HG02571 (cell line): ENCODE results near the gene CEP85.
"Not testable (repeated sequence)": the region's sequence is repeated elsewhere in the genome, so short reads cannot be mapped to it uniquely, and the experiment has no call there.

Source experiments
- ATAC-seq: cut with Tn5 transposase; IDR thresholded peaks from one replicate; pipeline ENCODE4 v1.9.1; 2021; ENCODE audit warnings: mild to moderate bottlenecking, moderate library complexity; ENCODE audit not compliant: unreplicated experiment

CEP85 gene

DNA sequence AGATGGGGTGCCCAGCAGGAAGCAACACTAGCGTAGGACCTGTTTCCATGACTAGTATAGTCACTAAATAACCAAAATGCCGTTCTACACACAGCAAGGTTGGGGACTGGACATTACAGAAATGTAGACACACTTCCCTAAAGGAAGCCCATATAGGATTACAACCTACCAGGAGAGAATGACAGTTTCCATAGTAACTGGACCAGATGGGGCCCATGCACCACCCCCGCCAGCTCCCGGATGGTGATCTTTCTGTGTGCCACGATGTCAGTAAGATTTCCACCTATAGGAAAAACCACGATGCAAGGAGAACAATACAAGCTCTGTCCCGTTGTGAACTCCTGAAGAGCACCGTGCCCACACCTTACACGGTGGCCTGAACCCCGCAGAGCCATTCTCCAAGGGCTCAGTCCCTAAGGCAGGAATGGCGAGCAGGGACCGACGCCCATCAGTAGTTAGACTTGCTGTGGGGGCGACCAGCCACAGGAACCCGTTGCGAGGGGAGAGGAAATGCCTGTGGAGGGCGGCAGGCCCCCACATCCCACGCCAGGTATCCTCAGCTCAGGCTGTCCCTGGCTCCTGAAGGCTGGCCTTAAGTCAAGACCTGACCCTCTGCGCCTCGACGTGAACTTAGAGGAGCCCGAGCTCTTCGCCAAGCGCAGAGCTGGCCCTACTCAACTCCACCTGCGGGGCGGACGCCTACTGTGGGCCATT is 13.6 kb upstream of the CEP85 start:
- ATAC-seq: no peak

DNA sequence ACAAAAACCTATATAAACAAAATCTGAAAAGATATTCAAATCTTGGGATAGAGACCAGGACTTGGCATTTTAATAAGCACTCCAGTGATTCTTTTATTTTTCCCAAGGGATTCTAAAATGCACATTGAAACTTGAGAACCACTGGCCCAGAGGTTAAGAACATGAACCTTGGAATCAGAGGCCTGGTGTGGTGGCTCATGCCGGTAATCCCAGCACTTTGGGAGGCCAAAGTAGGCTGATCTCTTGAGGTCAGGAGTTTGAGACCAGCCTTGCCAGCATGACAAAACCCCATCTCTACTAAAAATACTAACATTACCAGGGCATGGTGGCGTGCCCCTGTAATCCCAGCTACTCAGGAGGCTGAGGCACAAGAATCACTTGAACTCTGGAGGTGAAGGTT is 12.9 kb upstream of the CEP85 start:
- no peak for ATAC-seq

DNA sequence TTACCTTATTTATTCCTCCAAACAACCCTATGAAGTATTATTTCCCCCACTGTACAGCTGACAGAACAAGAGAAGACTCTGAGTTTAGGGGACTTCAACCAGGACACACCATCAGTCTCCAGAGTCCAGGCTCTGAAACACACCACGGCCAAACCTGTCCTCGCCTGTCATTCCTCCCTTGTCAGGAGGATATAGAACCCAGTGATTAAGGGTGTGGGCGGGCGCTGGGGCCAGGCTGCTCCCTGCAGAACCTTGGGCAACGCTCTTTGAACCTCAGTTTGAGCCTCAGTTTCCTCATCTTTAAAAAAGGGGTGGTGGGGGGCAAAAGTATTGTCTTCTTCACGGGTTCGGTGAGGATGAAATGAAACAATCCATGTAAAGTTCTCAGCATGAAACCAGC is 9.4 kb upstream of the CEP85 start:
- no peak for ATAC-seq

DNA sequence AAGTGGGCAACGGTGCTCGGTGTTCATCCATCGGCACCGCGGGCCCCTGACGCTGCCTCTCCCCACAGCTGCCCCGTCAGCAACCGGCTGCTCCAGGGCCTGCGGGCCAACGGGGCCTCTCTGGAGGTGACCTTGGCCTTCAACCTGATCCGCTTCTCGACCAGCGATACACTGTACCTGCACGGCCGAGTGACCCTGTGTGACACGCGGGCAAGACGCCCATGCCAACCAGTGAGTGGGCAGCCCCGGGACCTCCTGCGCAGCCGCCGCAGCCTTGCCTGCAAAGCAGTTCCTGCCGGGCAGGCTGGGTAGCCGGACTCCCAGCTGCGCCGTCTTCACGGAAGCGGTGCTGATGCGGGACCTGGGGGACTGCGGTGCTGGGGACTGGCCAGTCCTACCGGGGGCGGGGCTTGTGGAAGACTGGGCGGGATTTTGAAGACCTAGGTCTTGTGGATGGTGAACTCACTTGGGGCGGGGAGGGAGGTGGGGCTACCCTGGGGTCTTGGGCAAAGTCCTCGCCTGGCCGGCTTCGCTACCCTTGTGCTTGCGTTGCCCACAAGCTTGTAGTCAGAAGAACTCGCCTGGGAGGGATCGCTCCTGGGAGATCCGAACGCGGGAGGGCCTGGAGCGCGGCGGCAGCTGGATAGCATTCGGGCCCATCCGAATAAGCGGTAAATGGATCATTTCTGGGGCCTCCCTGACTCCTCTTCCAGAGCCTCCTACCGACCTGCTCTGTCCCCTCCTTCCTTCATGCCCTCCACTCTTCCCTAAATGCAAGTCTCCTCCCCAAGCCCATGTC is 8.8 kb upstream of the CEP85 start:
- no peak for ATAC-seq

DNA sequence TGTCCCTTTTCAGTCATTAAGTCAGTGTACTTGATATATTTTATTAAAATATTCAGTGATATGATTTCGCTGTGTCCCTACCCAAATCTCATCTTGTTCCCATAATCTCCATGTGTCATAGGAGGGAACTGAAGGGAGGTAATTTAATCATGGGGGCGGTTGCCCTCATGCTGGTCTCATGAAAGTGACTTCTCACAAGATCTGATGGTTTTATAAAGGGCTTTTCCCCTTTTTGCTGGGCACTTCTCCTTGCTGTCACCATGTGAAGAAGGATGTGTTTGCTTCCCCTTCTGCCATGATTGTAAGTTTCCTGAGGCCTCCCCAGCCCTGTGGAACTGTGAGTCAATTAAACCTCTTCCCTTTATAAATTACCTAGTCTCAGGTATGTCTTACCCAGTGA is 3.3 kb upstream of the CEP85 start:
- ATAC-seq: not testable (repeated sequence)

DNA sequence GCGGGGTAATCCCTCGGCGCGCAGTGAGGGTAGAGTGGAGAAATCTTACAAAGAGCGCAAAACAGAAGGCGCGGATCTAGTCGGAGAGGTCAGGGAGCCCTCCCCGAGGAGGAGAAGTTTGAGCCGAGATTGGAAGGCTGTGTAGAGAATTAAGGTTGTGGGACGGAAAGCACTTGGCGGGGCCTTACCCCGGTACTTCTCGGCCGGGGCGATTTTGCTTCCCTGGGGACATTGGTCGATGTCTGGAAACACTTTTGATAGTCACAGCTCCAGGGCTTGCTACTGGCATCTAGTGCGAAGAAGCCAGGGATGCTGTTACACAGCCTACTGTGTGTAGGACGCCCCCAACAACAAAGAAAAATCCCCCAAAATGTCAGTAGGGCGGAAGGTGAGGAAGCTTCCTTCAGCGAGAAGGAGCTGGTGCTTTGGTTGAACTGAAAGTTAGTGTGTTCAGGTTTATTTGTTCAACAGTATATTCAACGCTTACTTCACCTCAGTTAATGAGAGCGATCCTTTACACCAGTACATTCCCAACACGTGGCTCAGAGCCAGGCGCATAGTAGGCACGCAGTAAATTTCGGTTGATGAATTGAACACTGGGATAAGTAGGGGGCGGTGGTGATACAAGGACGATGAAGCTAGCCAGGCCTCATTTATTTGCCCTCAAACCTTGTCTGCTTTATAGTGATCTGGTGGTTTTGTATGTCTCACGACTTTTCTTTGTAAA is 807 bp downstream of the CEP85 start:
- ATAC-seq: no peak

DNA sequence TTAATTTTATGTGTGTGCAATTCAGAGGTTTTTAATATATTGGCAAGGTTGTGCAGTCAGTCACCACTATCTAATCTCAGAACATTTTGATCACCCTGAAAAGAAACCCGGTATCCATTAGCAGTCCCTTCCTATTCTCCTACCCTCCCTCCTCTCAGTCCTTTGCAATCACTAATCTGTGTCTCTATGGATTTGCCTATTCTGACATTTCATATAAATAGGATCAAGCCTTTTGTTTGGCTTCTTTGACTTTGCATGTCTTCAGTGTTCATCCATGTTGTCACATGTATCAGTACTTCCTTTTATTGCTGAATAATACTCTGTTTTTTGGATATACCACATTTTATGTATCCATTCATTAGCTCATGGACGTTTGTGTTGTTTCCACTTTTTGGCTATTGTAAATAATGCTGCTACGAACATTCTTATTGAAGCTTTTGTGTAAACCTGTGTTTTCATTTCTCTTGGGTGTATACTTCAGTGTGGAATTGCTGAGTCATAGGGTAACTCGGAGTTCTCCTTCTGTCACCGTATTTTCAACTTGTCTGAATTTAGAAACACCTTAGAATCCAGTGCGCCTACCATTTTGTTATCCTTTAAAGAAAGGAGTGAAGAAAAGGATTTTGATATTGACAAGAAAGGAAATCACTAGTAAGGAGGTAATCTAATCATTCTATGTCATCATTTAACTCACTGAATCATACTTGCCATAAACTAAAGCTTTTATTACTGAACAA is 3.4 kb downstream of the CEP85 start:
- no peak for ATAC-seq

DNA sequence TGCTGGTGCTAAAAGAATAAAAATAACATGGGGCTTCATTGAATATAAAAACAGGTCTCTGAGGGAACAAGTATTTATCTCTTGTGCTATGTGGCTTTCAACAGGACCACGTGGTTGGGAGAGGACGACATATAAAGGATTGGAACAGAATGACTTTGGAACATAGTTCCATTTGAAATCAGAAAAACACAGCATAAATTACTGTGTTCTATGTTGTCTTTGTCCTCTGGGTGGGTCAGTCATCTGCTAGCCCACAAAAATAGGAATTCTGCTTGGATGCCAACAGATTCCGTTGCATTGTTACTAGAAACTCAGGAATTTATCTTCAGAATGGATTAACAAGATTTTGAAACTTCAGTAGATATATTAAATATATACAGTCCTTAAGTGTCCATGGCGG is 5.9 kb downstream of the CEP85 start:
- no peak for ATAC-seq

DNA sequence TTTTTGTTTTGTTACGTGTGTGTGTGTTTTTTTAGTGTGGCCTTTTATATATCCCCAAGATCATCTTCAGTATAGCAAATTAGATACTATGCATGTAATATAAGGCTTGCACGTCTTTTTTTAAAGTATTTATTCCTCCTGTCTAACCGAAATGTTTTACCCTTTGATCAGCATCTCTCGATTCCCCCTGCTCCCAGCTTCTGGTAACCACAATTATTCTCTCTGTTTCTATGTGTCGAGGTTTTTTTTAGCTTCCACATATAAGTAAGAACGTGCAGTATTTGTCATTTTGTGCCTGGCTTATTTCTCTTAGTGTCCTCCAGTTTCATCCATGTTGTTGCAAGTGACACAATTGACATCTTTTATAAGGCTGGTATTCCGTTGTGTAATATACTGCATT is 18.7 kb downstream of the CEP85 start:
- ATAC-seq: no peak

DNA sequence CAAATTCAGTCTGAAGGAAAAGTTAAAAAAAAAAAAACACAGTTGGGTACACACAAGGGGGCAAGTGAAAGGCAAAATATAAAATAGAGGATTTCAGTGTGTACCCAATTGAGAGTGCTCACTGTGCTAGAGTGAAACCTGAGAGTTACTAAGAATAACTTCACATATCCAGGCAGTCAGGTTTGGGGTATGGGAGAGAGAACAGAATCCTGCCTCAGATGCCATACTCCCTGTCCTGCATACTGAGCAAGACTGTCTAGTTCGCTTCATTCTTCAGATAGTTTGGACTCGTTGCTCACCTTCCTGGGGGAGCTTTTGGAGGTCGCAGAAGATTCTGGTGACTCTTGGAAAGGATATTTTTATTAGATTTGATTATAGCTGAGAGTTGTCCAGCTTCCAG is 20.4 kb downstream of the CEP85 start:
- ATAC-seq: no peak

DNA sequence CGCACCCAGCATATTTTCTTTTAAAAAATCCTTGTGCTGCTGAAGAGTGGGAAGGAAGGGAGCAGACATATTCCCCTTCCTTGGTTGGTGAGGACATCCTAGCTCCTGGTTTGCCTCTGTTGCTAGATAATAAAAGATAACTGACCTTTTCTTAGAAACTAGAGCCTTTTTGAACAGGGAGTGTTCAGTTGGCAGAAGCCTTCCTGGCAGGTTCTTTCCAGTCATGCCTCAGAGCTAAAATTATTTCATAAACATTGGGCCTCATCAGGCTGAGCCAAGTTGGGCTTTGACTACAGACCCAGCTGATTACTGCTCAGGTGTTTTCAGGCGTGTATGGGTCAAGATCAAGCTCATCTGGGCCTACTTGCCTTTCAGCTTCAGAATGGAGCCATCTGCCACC is 23.2 kb downstream of the CEP85 start:
- ATAC-seq: no peak

DNA sequence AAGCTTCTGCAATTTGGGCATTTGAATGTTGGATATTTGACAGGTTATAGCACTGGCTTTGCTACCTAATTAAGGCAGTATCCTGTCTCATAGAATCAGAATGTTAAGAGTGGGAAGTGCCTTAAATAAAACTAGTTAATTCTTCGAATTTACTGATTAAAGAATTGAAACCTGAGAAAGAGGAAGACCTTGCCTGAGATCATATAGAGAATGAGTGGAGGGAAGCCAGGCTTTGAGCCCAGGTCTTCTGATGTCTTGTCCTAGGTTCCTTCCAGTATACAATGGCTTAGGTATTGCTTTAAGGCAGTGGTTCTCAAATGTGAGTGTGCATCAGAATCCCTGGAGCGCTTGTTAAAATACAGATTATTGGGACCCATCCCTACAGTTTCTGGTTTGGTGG is 25.0 kb downstream of the CEP85 start:
- no peak for ATAC-seq

DNA sequence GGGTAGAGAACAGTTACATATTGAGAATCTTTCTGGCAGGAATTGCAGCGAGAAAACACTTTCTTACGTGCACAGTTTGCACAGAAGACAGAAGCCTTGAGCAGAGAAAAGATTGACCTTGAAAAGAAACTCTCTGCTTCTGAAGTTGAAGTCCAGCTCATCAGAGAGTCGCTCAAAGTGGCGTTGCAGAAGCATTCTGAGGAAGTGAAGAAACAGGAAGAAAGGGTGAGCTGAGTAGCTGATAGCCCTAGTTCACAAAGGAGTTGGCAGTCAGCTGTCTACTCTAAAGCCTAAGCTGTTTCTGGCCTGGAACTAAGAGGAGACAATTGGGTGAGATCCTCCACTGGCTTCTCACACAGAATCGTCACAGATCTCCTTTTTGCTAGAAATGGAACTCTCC is 25.6 kb downstream of the CEP85 start:
- ATAC-seq: no peak

DNA sequence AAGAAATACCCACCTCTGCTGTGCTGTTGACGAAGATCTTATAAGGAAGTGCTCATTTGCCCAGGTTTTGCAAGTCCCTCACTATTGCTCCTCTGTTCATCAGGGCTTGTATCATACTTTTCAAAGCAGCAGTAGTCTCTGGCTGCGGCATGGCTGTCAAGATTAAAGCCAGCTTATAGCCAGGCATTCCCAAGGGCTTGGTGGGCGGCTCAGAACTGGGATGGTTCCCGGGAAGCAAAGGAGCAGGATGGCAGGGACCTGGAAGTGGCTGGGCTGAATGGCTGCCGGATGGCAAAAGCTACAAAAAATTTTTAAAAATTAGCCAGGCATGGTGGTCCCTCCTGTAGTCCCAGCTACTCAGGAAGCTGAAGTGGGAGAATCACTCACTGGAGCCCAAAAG is 29.2 kb downstream of the CEP85 start:
- no peak for ATAC-seq

DNA sequence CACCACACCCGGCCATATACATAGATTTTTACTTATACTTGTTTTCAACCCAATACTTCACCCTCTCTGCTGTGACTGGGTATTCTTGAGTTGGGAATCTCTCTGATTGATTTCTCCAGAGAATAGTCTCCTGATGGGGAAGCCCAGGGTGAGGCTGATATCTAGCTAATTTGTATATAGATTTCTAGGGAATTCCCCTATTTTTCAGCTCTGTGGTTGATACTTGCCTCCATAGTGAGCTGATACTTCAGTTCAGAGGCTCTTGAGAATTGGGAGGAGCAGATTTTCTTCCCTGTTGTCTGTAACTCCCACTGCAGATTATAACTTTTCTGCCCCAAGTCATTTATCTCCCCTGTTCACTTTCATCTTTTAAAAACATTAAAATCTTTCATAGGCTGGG is 31.4 kb downstream of the CEP85 start:
- ATAC-seq: no peak

DNA sequence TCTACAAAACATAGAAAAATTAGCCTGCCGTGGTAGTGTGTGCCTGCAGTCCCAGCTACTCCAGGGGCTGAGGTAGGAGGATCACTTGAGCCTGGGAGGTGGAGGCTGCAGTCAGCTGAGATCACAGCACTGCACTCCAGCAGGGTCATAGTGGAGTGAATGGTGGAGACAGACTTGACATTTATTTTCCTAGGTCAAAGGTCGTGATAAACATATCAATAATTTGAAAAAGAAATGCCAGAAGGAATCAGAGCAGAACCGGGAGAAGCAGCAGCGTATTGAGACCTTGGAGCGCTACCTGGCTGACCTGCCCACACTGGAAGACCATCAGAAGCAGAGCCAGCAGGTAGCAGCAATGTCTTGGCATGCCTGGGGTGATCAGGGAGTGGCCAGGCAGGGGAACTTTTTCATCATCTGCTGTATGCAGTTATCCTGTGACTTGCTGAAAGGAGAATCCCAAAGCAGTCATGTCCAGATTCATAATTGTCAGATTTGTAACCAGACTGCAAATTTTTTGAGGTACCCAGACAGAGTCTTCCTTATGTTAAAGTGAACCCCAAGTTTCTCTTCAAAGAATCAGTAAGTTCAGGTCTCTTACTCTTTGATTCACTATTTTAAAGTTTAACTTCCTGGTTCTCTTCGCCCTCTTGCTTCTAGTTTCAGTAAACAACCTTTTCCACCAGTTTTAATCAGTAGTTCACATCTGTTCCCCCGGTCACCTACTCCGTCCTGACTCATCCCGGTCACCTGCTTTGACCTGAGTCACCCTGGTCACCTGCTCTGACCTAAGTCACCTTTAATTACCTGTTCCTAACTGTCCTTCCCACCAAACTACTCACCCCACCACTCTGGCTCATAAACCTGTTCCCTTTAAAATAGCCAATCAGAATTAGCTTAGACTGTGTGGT is 34.5 kb downstream of the CEP85 start:
- ATAC-seq: no peak

DNA sequence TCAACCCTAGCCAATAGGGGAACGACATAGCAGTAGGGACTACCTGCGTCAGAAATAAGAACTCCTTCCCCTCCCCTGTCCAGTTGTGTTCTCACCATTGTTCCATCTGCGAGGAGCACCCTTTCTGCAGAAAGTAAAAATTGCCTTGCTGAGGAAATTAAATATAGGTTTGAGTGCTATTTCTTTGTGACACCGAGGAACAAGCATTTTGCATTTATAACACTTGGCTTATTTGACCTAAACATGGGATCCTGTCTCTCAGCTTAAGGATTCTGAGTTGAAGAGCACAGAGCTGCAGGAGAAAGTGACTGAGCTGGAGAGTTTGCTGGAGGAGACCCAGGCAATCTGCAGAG is 35.2 kb downstream of the CEP85 start:
- ATAC-seq: no peak

DNA sequence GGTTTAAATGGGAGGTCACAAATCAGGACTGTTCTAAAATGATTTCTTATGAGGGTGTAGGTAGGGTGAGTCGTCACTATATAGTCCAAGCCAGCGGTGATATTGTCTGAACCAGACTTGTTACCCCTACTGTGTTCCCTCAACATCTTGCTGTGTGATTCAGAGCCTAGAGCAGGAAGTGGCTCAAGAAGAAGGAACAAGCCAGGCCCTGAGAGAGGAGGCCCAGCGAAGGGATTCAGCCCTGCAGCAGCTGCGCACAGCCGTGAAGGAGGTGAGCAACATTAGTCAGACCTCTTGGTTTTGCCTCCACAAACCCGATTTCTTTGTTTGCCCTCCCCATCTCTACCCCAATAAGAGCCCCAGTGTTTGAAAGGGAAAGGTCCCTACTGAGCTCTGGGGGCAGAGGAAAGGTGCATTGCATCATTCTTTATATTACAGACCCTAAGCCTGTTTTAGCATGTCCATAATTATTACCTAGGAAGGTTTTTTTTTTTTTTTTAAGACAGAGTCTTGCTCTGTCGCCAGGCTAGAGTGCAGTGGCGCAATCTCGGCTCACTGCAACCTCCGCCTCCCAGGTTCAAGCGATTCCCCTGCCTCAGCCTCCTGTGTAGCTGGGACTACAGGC is 40.9 kb downstream of the CEP85 start:
- no peak for ATAC-seq

DNA sequence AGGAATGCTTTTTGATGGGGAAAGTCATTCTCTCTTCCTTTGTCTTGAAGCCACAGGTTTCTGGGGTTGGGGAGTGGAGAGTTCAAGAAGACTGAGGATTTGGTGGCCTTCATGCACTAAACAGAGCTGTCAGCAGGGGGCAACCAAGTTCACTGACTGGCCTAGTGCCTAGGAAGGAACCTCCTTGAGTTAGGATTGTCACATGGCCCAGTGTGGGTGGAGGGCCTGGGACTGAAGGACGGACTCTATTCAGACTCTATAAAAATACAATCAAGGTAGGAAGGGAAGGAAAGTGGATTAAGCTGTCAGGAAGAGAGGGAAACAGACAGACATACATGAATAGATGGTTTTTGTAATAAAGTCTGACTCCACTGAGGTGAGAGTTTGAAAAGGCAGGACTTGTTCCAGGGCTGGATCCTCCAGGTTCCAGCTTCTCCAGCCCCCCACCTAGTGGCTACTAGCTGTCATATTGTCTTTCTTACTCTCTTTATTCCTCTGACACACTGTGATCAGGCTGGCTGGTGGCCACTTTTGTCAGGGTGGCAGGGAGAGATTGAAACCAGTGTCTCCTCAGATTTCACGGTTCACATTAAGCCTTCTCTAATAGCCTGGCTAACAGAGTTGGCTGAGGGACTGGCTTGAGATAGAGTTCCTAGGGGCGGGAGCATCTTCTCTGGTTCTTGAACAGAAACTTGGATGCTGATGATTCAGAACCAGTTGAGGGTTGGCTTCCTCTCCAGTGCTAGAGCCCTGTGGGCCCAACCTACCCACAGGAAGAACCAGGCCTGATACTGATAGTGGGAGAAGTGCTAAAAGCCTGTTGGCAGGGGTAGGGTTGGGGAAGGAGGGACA is 41.8 kb downstream of the CEP85 start:
- ATAC-seq: no peak
